Natural killer cell (primary cell): Measurements from ENCODE around the gene MAN1C1. TPM values are rescaled to one million over a fixed set of nuclear protein-coding genes. Genes with fewer than 3 reads are reported as not detected.

ENCODE experiments used
- ATAC-seq, 3 donors: fragments of 150-1000 bp in 2 of 3; fragments of 200-7000 bp in 1 of 3; cut with Tn5 transposase; 1 replicate in 1 of 3; 2 replicates in 2 of 3; pipeline ENCODE4 v1.10.0; 2021; ENCODE audit warnings: mild to moderate bottlenecking in 2 of 3, moderate library complexity in 2 of 3
- DNase-seq, 2 donors: peaks; one replicate each; pipeline versions ENCODE4 v3.0.0 to v3.0.0-alpha.2; 2013 to 2021; ENCODE audit warnings: mixed read lengths in 1 of 2
- H3K27ac ChIP-seq: one replicate; pipeline ENCODE4 v1.5.1; 2013; ENCODE audit warnings: mild to moderate bottlenecking, low read length
- H3K27me3 ChIP-seq: one replicate; pipeline ENCODE4 v1.6.1; 2013; ENCODE audit warnings: low read length; ENCODE audit not compliant: control insufficient read depth, insufficient read depth
- H3K36me3 ChIP-seq: one replicate; pipeline ENCODE4 v1.6.1; 2013; ENCODE audit warnings: low read length; ENCODE audit not compliant: control insufficient read depth, insufficient read depth
- H3K4me1 ChIP-seq: one replicate; pipeline ENCODE4 v1.6.1; 2013; ENCODE audit warnings: low read length; ENCODE audit not compliant: control insufficient read depth, insufficient read depth
- H3K4me3 ChIP-seq: one replicate; pipeline ENCODE4 v1.5.1; 2013; ENCODE audit warnings: low read length
- H3K9me3 ChIP-seq: one replicate; pipeline ENCODE4 v1.6.1; 2013; ENCODE audit warnings: low read length; ENCODE audit not compliant: control insufficient read depth, insufficient read depth
- H3K27ac Mint-ChIP-seq, 2 donors: one replicate each; pipeline ENCODE4 v1.8.0; 2022; ENCODE audit warnings: mild to moderate bottlenecking in 2 of 2, mixed read lengths in 2 of 2, moderate library complexity in 1 of 2
- H3K27me3 Mint-ChIP-seq, 2 donors: one replicate each; pipeline ENCODE4 v1.8.0; 2022; ENCODE audit warnings: low read depth in 2 of 2, mixed read lengths in 2 of 2
- H3K36me3 Mint-ChIP-seq: one replicate; pipeline ENCODE4 v1.8.0; 2022; ENCODE audit warnings: mixed read lengths
- H3K4me1 Mint-ChIP-seq, 2 donors: one replicate each; pipeline ENCODE4 v1.8.0; 2022; ENCODE audit warnings: mixed read lengths in 2 of 2
- H3K4me3 Mint-ChIP-seq: one replicate; pipeline ENCODE4 v1.8.0; 2022; ENCODE audit warnings: mild to moderate bottlenecking, moderate library complexity, mixed read lengths
- H3K9me3 Mint-ChIP-seq, 2 donors: one replicate each; pipeline ENCODE4 v1.8.0; 2022; ENCODE audit warnings: mixed read lengths in 2 of 2
- CTCF ChIP-seq: fragments of 200-600 bp; IDR thresholded peaks from one replicate; pipeline ENCODE4 v1.8.0; 2022; ENCODE audit warnings: antibody characterized with exemption
- whole genome bisulfite sequencing: methylation state at CpG from one replicate; pipeline ENCODE4 v1.1.7; 2013; ENCODE audit warnings: missing lambda C conversion rate; ENCODE audit not compliant: insufficient coverage; 5-methylcytosine and 5-hydroxymethylcytosine counted together
- intact Hi-C: fragments of 100-400 bp; cut with micrococcal nuclease; formaldehyde crosslinking; loops from one replicate; pipeline ENCODE4 v1.14.2; 2022
- total RNA-seq, 4 donors: library from RNA; stranded (reverse); fragments of 120-200 nt in 1 of 4; gene quantifications; one replicate each; pipeline versions ENCODE4 v1.2.3 to v1.2.4, GENCODE V29; 2013 to 2022

The MAN1C1 gene
- total RNA-seq, 3 donors from 2014 or later (not counting 1 experiment from before 2014, with no cell fraction given), result 3.6 to 7.5 (median 7.1) TPM

GRCh38 chr1:25780318-25781129, 163.9 kb downstream of the MAN1C1 start:
- Histone ChIP-seq H3K27ac (no peak overlapping the region), H3K9me3 (no peaks in the 10 kb centered on the region), H3K27me3 (no peaks in the 10 kb centered on the region), H3K36me3 (no peaks in the 10 kb centered on the region), H3K4me1 (peaks cover 4% of the 10 kb centered on the region), H3K4me3 (no peak overlapping the region)
- Mint-ChIP-seq H3K36me3 (no peaks in the 10 kb centered on the region), H3K27ac (no peak overlapping the region), H3K9me3 (no peaks in the 10 kb centered on the region), H3K4me1 (peaks cover under 1 to 3% of the 10 kb centered on the region in 2 donors), H3K4me3 (no peak overlapping the region), H3K27me3 (no peaks in the 10 kb centered on the region)
- DNase-seq (no peak), ATAC-seq (no peak)
- intact Hi-C loops, result no loop called here
- TF ChIP-seq CTCF, result no peak
- WGBS, result 94% methylated on average over 11 of the region's 14 CpGs

- 94% methylated on average over 3 of the region's 3 CpGs for WGBS
- Histone ChIP-seq H3K4me1 (no peaks in the 10 kb centered on the region), H3K27me3 (no peaks in the 10 kb centered on the region), H3K9me3 (no peaks in the 10 kb centered on the region), H3K4me3 (no peak overlapping the region), H3K27ac (no peak overlapping the region), H3K36me3 (no peaks in the 10 kb centered on the region)
- no peak for ATAC-seq
- no peaks in the 10 kb centered on the region for H3K27me3 Mint-ChIP-seq
- H3K4me3 Mint-ChIP-seq, result no peak overlapping the region
- TF ChIP-seq CTCF, result no peak
- no peaks in the 10 kb centered on the region for H3K9me3 Mint-ChIP-seq
- H3K27ac Mint-ChIP-seq, result no peak overlapping the region
- no peaks in the 10 kb centered on the region for H3K36me3 Mint-ChIP-seq
- H3K4me1 Mint-ChIP-seq, result no peaks in the 10 kb centered on the region
- intact Hi-C loops, result no loop called here
- DNase-seq, result no peak
Measured at GRCh38 chr1:25781130-25781433, 164.5 kb downstream of the MAN1C1 start.

GRCh38 chr1:25782608-25783201, 166.1 kb downstream of the MAN1C1 start:
- Mint-ChIP-seq H3K9me3 (no peaks in the 10 kb centered on the region), H3K4me3 (no peak overlapping the region), H3K27me3 (no peaks in the 10 kb centered on the region), H3K4me1 (no peaks in the 10 kb centered on the region), H3K36me3 (no peaks in the 10 kb centered on the region), H3K27ac (no peak overlapping the region)
- no peak overlapping the region for H3K27ac ChIP-seq
- TF ChIP-seq CTCF, result no peak
- H3K9me3 ChIP-seq, result no peaks in the 10 kb centered on the region
- H3K27me3 ChIP-seq, result no peaks in the 10 kb centered on the region
- DNase-seq, result no peak
- no peak for ATAC-seq
- intact Hi-C loops, result no loop called here
- no peaks in the 10 kb centered on the region for H3K36me3 ChIP-seq
- no peaks in the 10 kb centered on the region for H3K4me1 ChIP-seq
- no peak overlapping the region for H3K4me3 ChIP-seq
- WGBS, result 77% methylated on average over 18 of the region's 18 CpGs
